Right lobe of liver (tissue), 4 donors: ENCODE measurements around the gene RPL37A.
"Not testable (repeated sequence)": the region's sequence is repeated elsewhere in the genome, so short reads cannot be mapped to it uniquely, and the experiment has no call there.

Experiments
- CTCF ChIP-seq, 4 donors: fragments of 200-600 bp in 3 of 4; fragments of 450-650 bp in 1 of 4; IDR thresholded peaks; one replicate each; pipeline versions ENCODE4 v1.5.1 to v1.8.0; 2016 to 2022; ENCODE audit warnings: antibody characterized with exemption in 4 of 4, mild to moderate bottlenecking in 2 of 4
- POLR2A ChIP-seq: fragments of 450-650 bp; IDR thresholded peaks from one replicate; pipeline ENCODE4 v1.6.1; 2017; ENCODE audit warnings: antibody characterized with exemption, mild to moderate bottlenecking
- donor health status: DM: no; HTN: no; CAD: no.
- donor health status: DM: no; HTN: no; CAD: no.
- donor health status: DM: no; HTN: yes; CAD: no.

- not testable (repeated sequence) for TF ChIP-seq POLR2A; CTCF (IDR thresholded peaks at IDR 0.05)
These were observed 20.0 kb downstream of the RPL37A start for GRCh38 chr2:216518566-216519119.
